Left lung (tissue), 10 donors: ENCODE measurements around the gene RAP2B. TPM values are rescaled to one million over a fixed set of nuclear protein-coding genes. Genes with fewer than 3 reads are reported as not detected.

Source experiments
- ATAC-seq: fragments of 200-7000 bp; cut with Tn5 transposase; one replicate; pipeline ENCODE4 v1.9.1; 2020; ENCODE audit warnings: moderate library complexity
- DNase-seq, 4 donors: peaks; one replicate each; pipeline ENCODE4 v3.0.0-alpha.2; 2013 to 2020
- H3K27ac ChIP-seq, 2 donors: fragments of 200-600 bp; sonication (generic) in 1 of 2; one replicate each; pipeline versions ENCODE4 v1.5.0 to v1.8.0; 2020 to 2021
- H3K27me3 ChIP-seq, 2 donors: fragments of 200-600 bp; sonication (generic) in 1 of 2; one replicate each; pipeline versions ENCODE4 v1.5.0 to v1.8.0; 2020 to 2021
- H3K36me3 ChIP-seq, 2 donors: fragments of 200-600 bp; sonication (generic) in 1 of 2; one replicate each; pipeline versions ENCODE4 v1.5.0 to v1.8.0; 2020 to 2021
- H3K4me1 ChIP-seq, 2 donors: fragments of 200-600 bp; one replicate each; pipeline ENCODE4 v1.8.0; 2021
- H3K4me3 ChIP-seq, 2 donors: fragments of 200-600 bp; sonication (generic) in 1 of 2; one replicate each; pipeline versions ENCODE4 v1.5.0 to v1.8.0; 2020 to 2021; ENCODE audit warnings: mild to moderate bottlenecking in 1 of 2
- H3K9me3 ChIP-seq, 2 donors: fragments of 200-600 bp; sonication (generic) in 1 of 2; one replicate each; pipeline versions ENCODE4 v1.5.0 to v1.8.0; 2020 to 2021
- intact Hi-C, 2 donors: fragments of 100-400 bp; cut with DNase I; formaldehyde crosslinking; loops; one replicate each; pipeline versions ENCODE4 v1.11.2 to v1.14.2; 2022
- polyA plus RNA-seq, 6 donors: library from polyadenylated mRNA; unstranded; fragments of 120-200 nt; gene quantifications; one replicate each; pipeline ENCODE4 v1.2.1, GENCODE V29; 2013; ENCODE audit not compliant: insufficient read length in 6 of 6
- total RNA-seq, 2 donors: library from RNA; stranded (reverse); fragmentation: NEBNext Ultra II Directional; extraction: Animal tissue kit (Norgen Biotek cat#: 25700); gene quantifications; one replicate each; pipeline ENCODE4 v1.2.1, GENCODE V29; 2021
- TF ChIP-seq, protein P1 (sequence below), 2 donors: fragments of 200-600 bp; sonication (generic) in 1 of 2; IDR thresholded peaks; one replicate each; pipeline versions ENCODE4 v1.5.0 to v1.8.0; 2021; ENCODE audit warnings: antibody characterized with exemption in 2 of 2
- donor health status: DM: no; HTN: yes; CAD: no.
- donor health status: DM: no; HTN: no; CAD: no.

RAP2B gene
- total and polyA plus RNA-seq, 8 donors: 17.6 to 31.8 (median 23.1) TPM

DNA sequence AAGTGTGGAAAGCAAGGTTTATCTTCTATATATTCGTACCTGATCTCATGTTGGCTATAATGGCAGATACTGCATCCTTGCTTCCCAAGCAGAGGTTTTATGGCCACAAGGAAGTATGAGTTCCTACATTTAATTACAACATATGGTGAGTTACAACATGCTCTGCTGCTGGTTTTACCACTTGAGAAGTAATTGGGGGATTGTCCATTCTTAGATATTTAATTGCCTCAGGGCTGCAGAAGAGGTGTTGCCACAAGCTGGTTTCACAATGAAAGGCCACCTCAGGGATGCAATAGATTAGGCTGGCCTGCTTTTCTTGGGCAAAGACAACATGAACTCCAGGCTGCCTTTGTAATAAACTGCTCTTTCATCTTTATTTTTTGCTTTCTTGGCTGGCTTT is 48.6 kb downstream of the RAP2B start:
- ATAC-seq (peak; percentile 19), DNase-seq (no peak)
- Histone ChIP-seq H3K9me3 (no peaks in the 10 kb centered on the region), H3K4me1 (peaks cover 7 to 30% of the 10 kb centered on the region in 2 donors), H3K4me3 (no peak overlapping the region), H3K27me3 (no peaks in the 10 kb centered on the region), H3K36me3 (no peaks in the 10 kb centered on the region), H3K27ac (peak overlapping the region in 1 of 2 donors; percentile 68)
- TF ChIP-seq, protein P1, sequence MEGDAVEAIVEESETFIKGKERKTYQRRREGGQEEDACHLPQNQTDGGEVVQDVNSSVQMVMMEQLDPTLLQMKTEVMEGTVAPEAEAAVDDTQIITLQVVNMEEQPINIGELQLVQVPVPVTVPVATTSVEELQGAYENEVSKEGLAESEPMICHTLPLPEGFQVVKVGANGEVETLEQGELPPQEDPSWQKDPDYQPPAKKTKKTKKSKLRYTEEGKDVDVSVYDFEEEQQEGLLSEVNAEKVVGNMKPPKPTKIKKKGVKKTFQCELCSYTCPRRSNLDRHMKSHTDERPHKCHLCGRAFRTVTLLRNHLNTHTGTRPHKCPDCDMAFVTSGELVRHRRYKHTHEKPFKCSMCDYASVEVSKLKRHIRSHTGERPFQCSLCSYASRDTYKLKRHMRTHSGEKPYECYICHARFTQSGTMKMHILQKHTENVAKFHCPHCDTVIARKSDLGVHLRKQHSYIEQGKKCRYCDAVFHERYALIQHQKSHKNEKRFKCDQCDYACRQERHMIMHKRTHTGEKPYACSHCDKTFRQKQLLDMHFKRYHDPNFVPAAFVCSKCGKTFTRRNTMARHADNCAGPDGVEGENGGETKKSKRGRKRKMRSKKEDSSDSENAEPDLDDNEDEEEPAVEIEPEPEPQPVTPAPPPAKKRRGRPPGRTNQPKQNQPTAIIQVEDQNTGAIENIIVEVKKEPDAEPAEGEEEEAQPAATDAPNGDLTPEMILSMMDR (IDR thresholded peaks at IDR 0.05): no peak
- intact Hi-C loops: no loop called here

DNA sequence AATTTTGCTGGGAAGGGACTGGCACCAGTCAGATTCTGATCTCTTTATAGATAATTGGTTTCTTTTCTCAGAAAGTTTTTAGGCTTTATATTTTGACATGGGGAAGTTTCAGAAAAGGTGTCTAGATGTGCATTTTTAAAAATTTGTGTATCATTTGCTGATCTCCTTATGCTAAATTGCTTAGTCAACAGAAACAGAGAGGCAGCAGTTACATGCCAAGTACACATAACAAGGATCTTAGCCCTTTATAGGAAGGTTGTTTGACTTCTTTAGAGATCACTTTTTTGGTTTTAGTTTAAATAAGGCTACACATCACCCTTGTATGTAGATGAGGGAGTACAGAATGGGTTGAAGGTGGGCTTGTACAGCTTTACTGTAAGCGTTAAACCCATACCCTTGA is 53.5 kb downstream of the RAP2B start:
- intact Hi-C loops: no loop called here
- ATAC-seq (no peak), DNase-seq (no peak)
- no peak overlapping the region for H3K27ac ChIP-seq
- TF ChIP-seq, protein P1 (IDR thresholded peaks at IDR 0.05): no peak
- no peaks in the 10 kb centered on the region for H3K36me3 ChIP-seq
- H3K4me3 ChIP-seq: no peak overlapping the region
- no peaks in the 10 kb centered on the region for H3K9me3 ChIP-seq
- no peaks in the 10 kb centered on the region for H3K27me3 ChIP-seq
- H3K4me1 ChIP-seq: peaks cover 0 to 25% of the 10 kb centered on the region in 2 donors

DNA sequence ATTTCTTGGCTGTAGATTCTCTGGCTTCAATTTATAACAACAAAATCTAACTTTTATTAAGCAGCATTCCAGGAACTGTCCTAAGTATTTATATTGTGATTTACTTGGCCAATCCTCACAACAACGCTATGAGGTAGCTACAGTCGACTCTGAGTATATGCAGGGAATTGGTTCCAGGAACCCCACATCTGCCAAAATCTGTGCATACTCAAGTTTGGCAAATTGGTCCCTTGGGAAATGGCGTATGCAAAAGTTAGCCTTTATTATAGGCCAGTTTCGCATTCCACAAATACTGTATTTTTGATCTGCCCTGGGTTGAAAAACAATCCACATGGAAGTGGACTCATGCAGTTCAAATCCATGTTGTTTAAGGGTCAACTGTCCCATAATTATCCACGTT is 53.9 kb downstream of the RAP2B start:
- H3K4me3 ChIP-seq: no peak overlapping the region
- ATAC-seq (no peak), DNase-seq (peak in 1 of 4 donors; percentile 15)
- peaks cover 0 to 25% of the 10 kb centered on the region in 2 donors for H3K4me1 ChIP-seq
- TF ChIP-seq, protein P1 (IDR thresholded peaks at IDR 0.05): no peak
- intact Hi-C loops: no loop called here
- no peaks in the 10 kb centered on the region for H3K9me3 ChIP-seq
- no peaks in the 10 kb centered on the region for H3K36me3 ChIP-seq
- no peak overlapping the region for H3K27ac ChIP-seq
- H3K27me3 ChIP-seq: no peaks in the 10 kb centered on the region

DNA sequence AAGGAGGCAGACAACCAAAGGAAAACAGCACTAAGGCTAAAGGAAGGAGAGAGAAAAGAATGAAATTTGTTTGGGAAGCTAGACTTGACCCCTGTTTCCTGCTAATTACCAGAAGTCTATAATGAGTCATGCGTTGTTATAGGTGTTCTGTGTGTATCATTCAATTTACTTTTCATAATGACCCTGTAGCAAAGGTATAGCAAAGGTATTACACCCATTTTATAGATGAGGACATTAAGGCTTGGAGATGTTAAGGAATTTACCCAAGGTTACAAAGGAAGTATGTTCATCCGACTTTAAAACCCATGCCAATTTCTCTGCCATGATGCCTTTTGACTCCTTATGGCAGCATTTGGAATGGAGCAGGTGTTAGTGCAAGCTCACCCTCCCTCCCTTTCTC is 54.9 kb downstream of the RAP2B start:
- H3K4me1 ChIP-seq: peaks cover under 1 to 27% of the 10 kb centered on the region in 2 donors
- TF ChIP-seq, protein P1 (IDR thresholded peaks at IDR 0.05): no peak
- ATAC-seq (no peak), DNase-seq (no peak)
- H3K27me3 ChIP-seq: no peaks in the 10 kb centered on the region
- H3K9me3 ChIP-seq: no peaks in the 10 kb centered on the region
- H3K36me3 ChIP-seq: no peaks in the 10 kb centered on the region
- no peak overlapping the region for H3K4me3 ChIP-seq
- no peak overlapping the region for H3K27ac ChIP-seq
- intact Hi-C loops: no loop called here

DNA sequence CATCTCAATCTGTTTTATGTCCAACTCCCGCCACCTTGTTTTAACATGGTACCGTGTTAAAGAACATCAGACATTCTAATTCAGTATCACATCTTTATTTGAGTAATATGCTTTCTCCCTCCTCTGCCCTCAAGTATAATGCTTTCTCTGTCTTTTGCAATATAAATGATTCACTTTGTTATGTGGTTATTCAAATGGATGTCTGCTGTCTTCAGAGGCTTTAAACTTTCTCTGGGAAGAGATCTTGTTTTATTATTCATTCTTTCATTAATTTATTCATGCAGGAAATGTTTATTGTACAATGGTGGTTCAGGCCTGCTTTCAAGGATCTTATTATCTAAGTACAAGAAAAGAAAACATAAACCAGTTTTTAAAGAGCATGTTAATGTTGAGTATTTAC is 57.1 kb downstream of the RAP2B start:
- no peaks in the 10 kb centered on the region for H3K27me3 ChIP-seq
- H3K4me3 ChIP-seq: no peak overlapping the region
- H3K27ac ChIP-seq: no peak overlapping the region
- H3K36me3 ChIP-seq: no peaks in the 10 kb centered on the region
- TF ChIP-seq, protein P1 (IDR thresholded peaks at IDR 0.05): no peak
- ATAC-seq (no peak), DNase-seq (no peak)
- no peaks in the 10 kb centered on the region for H3K9me3 ChIP-seq
- H3K4me1 ChIP-seq: peaks cover 7 to 38% of the 10 kb centered on the region in 2 donors
- intact Hi-C loops: no loop called here
